ENCODE results near the gene THAP7. TPM values are rescaled to one million over a fixed set of nuclear protein-coding genes. Genes with fewer than 3 reads are reported as not detected.

Gene THAP7
- total RNA-seq, 1 donor from 2014 or later, result 18.2 TPM

GRCh38 chr22:20997536-20998257 is 4.2 kb downstream of the THAP7 start:
- intact Hi-C loops (cut with DNase I), result no loop called here
- no peak for DNase-seq (ENCODE audit: low spot score)

- DNase-seq (ENCODE audit: low spot score), result no peak
- intact Hi-C loops (cut with DNase I), result no loop called here
Measured at GRCh38 chr22:20996598-20997535, 5.1 kb downstream of the THAP7 start.

GRCh38 chr22:20996031-20996410 is 5.9 kb downstream of the THAP7 start:
- no peak for DNase-seq (ENCODE audit: low spot score)
- intact Hi-C loops (cut with DNase I), result no loop called here

- intact Hi-C loops (cut with DNase I), result no loop called here
- no peak for DNase-seq (ENCODE audit: low spot score)
Measured at GRCh38 chr22:20995329-20996030, 6.4 kb downstream of the THAP7 start.

- intact Hi-C loops (cut with DNase I), result no loop called here
- no peak for DNase-seq (ENCODE audit: low spot score)
Measured at GRCh38 chr22:20994902-20995241, 7.0 kb downstream of the THAP7 start.

- no peak for DNase-seq (ENCODE audit: low spot score)
- intact Hi-C loops (cut with DNase I), result no loop called here
Measured at GRCh38 chr22:20994128-20994901, 7.6 kb downstream of the THAP7 start.

- no peak for DNase-seq (ENCODE audit: low spot score)
- intact Hi-C loops (cut with DNase I), result no loop called here
Measured at GRCh38 chr22:20993304-20994127, 8.4 kb downstream of the THAP7 start.

GRCh38 chr22:20992456-20993303 is 9.2 kb downstream of the THAP7 start:
- DNase-seq (ENCODE audit: low spot score), result no peak
- intact Hi-C loops (cut with DNase I), result no loop called here

- intact Hi-C loops (cut with DNase I), result no loop called here
- DNase-seq (ENCODE audit: low spot score), result no peak
Measured at GRCh38 chr22:20992056-20992442, 9.9 kb downstream of the THAP7 start.

- intact Hi-C loops (cut with DNase I), result no loop called here
- DNase-seq (ENCODE audit: low spot score), result no peak
Measured at GRCh38 chr22:20991252-20992055, 10.5 kb downstream of the THAP7 start.

- intact Hi-C loops (cut with DNase I), result no loop called here
- DNase-seq (ENCODE audit: low spot score), result no peak
Measured at GRCh38 chr22:20990184-20991180, 11.4 kb downstream of the THAP7 start.

GRCh38 chr22:20989323-20990138 is 12.4 kb downstream of the THAP7 start:
- intact Hi-C loops (cut with DNase I), result no loop called here

GRCh38 chr22:20988573-20989322 is 13.2 kb downstream of the THAP7 start:
- intact Hi-C loops (cut with DNase I), result no loop called here
- DNase-seq (ENCODE audit: low spot score), result no peak

More at GRCh38 chr22:20989323-20990138, 12.4 kb downstream of the THAP7 start:
- no peak for DNase-seq (ENCODE audit: low spot score)

- no peak for DNase-seq (ENCODE audit: low spot score)
- intact Hi-C loops (cut with DNase I), result no loop called here
Measured at GRCh38 chr22:20987375-20987774, 14.5 kb downstream of the THAP7 start.

Measured in cardiac septum (tissue), 1 donor.